Dermis microvascular lymphatic vessel endothelial cell (primary cell): ENCODE measurements around the gene SHC1. TPM values are rescaled to one million over a fixed set of nuclear protein-coding genes. Genes with fewer than 3 reads are reported as not detected.

Source experiments
- DNase-seq, 2 donors: peaks; one replicate each; pipeline versions ENCODE4 v3.0.0 to v3.0.0-alpha.2; 2010; ENCODE audit warnings: low read depth in 2 of 2
- total RNA-seq: library from RNA; depleted of rRNA; stranded (reverse); fragments of >200 nt; gene quantifications from 2 replicates; pipeline ENCODE4 v1.2.1, GENCODE V29; 2014

The SHC1 gene
- total RNA-seq, 1 donor from 2014 or later: 217 TPM

DNA sequence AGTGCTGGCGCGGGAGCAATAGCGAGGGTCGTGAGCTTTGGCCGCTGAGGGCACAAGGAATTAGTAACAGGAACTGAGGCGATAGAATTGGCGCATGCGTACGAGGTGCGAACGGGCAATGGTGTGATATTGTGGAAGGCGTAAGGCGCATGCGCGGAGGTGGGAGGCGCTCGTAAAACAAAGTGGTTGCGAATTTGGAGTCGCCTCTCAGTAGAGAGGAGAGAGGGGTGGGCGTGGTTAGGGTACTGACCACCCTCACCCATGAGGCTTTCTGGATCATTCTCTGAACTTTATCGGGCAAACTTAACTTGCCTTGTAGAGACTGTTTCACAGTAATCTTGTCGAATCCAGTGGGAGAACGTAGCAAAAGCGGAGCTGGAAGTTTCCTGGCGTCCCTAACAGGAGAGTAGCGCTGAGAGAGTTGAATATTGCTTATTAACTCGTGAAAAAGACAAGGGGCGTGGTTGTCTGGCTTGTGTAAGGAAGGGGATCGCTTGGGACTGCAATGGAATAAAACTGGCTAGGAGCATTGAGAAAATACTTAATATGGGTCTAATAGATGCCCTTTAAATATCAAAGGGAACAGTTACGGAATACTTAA is 4.4 kb upstream of the SHC1 start:
- peak; percentile 90 to 95 for DNase-seq

DNA sequence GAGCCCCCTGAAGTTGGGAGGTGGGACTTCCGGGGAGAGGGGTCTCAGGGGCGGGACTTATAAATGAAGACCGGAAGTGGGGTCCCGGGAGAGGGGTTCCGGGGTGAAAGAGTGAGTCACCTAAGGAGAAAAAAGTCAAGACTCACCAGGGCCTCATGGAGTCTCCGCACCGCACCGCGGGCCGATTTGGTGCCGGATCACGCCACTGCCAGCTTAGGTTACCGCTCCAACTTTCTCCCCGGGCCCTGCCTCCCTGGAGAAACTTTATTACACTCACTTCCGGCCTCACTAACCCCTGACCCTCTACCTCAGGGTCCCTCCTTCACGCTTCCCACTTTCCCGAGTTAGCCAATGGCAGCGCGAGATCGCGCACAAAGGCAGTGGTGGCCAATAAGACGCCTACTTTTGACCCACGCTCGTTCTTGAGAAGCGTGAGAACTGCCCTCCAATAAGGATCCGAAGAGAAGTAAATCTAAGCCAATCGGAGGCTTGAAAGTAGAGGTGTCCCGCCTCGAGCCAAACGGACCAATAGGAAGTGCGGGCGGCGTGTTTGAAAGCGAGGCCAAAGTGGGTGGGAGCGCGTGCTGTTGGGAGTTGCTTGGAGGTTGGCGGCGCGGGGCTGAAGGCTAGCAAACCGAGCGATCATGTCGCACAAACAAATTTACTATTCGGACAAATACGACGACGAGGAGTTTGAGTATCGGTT is 3.7 kb upstream of the SHC1 start, which contains the start of gene CKS1B:
TSS of gene CKS1B (plus strand) at position 580 of the 706 bp plus-strand sequence. CDS start at position 645, 65 bp downstream.
- DNase-seq: peak; percentile 100

DNA sequence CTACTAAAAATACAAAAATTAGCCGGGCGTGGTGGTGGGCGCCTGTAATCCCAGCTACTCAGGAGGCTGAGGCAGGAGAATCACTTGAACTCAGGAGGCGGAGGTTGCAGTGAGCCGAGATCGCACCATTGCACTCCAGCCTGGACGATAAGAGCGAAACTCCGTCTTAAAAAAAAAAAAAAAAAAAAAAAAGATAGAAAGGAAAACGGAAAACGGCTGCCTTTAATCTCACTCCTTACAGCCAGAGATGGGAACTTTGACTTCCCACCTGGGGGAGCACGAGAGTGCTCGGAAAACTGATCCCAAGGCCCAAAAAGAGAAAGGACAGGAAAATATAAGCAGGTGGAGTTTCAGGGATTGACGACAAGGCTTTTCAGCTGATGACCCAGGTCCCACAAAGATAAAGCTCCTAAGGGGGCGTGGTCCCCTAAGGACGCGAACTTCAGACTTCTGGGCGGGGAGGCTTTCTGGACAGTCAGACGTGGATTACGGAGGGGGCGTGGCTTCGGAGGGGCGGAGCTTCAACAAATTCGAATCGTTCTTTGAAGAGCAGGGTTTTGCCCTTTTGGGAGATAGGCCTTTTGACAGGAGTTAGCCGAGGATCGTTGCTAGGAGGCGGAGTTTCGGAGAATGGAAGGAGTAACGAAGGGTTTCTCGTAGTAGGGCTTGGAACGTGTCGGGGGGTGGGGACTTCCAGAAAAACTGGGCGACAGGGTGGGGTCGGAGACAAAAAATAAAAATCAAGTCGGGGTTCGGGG is 3.0 kb upstream of the SHC1 start:
- DNase-seq: peak; percentile 93 to 98

DNA sequence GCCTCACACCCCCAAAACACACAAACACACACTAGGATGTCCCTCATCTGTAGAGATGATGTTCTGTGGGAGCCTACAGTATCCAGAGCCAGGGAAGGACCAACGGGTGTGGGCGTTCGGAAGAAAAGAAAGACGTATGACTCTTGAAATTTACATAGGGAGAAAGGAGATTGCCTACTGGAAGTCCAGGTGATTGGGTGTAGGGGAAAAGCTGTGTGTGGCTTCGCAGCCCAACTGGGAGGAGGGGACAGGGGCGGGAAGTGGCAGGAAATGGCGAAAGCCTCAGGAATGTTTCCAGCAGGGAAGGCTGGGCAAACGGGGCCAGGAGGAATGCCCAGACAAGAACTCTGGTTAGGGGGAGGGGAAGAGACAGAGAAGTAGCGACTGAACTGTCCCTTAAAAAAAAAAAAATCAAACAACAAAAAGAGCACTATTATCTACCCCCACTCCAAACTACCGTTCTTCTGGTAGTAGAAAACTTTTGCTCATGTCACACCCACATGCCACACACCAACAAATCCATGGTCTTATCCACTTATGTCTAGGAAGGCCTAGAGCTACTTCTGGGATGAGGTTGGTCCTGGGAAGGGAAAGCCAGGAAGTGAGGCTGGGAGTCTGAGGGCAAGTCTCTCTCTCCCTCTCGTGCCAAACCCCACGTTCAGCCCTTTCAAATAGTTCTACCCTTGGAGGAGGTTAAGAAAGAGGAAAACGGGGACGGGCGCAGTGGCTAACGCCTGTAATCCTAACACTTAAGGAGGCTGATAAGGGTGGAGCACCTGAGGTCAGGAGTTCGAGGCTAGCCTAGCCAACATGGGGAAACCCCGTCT is 2.2 kb upstream of the SHC1 start:
- DNase-seq: peak in 1 of 2 donors; percentile 91

DNA sequence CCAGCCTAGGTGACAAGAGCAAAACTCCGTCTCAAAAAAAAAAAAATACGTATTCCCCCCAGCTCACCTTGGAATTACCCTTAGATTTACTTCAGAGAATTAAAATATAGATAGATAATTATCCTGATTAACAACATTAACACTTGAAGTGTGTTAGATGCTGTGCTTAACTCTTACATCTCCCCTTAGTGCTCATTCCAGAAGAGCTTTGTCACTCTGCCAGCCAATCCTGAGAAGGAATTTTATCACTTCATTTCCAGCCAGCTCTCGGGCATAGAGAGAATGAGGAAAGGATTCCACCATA is 1.6 kb upstream of the SHC1 start:
- no peak for DNase-seq

DNA sequence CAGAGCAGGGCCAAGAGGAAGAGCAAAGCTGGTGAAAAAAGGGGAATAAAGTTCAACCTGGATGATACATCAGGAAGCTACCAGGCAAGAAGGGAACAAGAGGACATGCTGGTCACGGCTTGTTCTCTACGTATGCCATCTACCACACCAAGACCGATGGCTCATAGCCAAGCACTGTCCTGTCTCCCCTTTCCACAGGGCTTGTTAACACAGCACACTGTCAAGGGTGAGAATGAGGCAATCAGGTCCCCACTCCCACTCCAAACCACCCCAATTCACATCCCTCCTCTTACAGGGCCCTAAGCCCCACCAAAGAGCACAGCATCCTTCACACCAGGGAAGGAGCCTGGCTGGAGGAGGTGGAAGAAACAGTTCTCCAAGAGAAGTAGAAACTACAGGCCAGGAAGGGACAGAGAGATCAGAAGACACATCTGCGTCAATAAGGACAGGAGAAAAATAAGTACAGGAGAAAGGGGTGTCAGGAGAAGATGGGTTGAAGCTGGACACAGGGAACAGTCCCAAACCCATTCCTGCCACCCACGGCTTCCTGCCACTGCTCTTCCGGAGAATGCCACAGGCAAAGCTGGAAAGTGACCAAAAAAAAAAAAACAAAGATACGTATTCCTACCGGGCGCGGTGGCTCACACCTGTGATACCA is 923 bp upstream of the SHC1 start:
- DNase-seq: no peak

DNA sequence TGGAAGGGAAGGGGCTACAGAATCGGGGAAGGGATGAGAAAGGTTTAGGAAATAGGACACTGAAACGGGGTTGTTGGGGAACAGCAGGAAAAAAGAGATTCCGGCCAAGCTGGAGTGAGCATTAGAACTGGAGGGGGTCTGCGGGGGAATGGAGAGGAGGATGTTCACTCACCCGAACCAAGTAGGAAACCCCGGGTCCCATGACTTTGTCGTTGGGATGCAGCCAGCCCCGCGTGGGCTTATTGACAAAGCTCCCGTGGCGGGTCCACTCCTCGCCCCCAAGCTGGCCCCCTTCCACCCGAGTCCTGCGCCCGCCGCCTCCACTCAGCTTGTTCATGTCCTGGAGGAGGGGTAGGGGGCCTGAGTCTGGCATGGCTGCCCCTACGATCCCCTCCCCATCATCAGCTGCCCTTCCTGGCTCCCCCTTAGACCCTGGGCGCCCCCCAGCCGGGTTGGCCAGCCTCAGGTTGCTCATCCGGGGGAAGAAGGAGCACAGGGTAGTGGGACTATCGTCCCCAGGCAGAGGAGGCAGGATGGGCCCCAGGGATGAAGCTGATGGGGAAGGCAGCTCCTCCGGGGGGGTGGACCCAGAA is 591 bp downstream of the SHC1 start:
- DNase-seq: peak in 1 of 2 donors; percentile 31

DNA sequence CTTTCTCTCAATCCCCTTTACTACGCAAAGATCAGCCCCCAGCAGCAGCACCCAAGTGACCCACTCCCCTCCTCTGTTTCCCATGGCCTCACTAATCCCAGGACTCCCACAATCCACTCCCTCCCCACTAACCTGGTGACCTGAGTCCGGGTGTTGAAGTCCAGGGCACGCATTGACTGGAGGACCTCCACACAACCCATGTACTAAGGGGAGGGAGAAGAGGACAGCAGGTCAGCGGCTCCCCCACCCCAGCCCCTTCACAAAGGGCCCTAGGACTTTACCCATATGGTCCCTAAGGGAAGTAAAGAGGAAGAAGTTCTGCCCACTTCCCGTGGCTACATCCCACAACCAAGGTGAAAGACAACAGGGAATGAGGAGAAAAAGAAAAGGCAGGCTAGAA is 1.3 kb downstream of the SHC1 start:
- DNase-seq: no peak

DNA sequence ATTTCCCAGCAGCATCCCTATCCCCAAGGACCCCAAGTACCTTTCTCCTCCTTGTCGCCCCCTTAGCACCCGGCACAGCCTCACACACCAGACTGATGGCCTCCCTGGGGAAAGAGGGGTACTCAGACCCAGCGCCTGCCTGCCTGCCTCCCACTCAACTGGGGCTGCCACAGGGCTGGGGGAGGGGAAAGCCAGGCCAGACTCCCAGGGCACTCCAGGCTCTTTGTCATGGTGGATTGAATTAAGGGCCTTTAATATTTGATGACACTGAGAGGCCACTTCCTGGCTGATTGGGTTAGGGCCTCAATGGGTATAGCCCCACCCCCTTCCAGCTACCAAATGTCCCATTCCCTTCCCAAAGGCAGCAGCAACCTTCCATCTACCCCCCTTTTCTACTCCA is 1.8 kb downstream of the SHC1 start:
- no peak for DNase-seq

DNA sequence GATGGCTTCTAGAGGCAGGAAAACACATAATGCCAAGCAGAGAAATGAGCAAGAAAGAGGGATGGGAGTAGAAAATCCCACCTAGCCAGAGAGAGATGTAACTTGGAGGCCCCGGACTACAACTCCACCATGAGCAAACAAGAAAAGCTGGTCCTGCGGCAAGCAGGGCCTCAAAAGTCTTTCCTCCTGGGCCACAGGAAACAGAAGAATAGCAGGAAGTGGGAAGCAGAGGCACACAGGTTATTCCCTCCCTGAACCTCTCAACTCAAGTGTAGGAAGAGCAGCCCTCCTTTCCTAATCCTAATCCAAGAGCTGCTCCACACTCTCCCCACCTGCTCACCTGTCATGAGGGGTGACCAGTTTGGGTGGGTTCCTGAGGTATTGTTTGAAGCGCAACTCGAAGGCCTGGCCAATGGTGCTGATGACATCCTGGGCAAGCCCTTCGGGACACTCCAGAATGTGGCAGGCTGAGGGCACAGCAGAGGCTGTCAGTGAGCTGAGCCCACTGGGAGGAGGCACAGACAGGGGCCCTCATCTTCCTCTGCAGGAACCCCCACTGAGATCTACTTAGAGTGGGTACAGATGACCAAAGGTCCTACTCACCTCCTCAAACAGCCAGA is 3.1 kb downstream of the SHC1 start:
- DNase-seq: peak in 1 of 2 donors; percentile 38

DNA sequence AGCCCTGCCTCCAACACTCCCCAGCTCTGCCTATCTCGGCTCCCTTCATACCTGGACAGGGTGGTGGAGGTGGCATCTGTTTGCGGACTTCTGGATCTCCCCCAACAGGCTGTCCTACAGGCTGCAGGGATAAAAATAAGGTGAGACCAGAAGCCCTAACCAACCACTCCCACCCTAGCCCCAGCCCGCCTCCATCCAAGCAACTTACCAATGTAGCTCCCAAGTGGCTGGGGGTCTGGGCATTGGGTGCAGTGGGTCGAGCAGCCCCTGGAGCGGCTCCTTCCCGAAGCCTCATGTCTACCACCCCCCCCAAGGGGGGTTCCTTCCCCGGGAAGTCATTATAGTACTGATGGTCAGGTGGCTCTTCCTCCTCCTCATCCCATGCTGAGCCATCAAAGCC is 4.4 kb downstream of the SHC1 start:
- no peak for DNase-seq

DNA sequence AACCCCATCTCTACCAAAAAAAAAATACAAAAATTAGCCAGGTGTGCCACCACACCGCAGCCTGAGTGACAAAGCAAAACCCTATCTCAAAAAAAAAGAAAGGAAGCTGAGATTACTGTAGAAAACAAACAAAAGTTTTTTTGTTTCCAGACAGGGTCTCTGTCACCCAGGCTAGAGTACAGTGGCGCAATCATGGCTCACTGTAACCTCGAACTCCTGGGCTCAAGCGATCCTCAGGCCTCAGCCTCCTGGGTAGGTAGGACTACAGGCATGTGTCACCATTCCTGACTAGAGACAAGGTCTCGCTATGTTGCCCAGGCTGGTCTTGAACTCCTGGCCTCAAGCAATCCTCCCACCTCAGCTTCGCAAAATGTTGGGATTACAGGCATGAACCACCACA is 6.2 kb downstream of the SHC1 start:
- DNase-seq: no peak

DNA sequence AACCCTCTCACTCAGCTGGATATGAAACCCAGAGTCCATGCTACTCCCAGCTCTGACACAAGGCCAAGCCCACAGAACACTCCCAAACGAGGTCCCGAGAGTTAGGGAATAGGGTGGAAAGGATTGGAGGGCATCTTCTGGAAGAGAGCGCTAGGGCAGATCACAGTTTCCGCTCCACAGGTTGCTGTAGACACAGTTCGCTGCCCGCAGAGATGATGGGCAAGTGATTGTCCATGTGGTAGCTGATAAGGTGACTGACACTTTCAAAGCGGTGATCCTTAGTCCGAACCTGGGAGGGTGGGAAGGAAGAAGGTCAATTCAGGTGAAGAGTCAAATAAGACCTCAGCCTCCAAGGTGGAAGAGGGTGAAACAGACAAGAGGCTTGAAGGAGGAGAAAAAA is 6.9 kb downstream of the SHC1 start:
- no peak for DNase-seq

DNA sequence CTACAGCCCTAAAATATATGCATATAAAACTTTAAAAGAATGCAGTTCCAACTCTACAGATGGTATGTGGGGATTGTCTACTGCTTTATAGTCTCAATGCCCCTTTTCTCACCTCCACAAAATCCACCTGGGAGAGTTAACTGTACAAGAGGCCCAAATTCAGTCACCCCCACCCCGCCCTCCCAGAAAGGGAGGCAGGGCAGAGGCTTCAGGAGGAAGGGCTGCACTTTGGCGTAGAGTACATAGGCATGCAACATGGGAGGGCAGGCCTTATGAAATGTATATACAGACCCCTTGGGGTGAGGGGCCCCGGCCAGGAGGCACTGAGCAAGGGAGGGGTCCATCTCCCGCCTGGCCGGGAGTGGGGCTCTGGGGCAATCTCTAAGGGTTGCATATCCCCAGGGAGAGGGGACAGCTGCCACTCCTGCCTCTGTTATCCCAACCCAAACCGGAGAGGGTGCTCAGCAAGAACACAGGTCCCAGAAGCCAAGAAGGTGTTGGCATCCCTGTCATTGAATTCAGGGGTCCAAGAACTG is 7.7 kb downstream of the SHC1 start:
- DNase-seq: no peak

DNA sequence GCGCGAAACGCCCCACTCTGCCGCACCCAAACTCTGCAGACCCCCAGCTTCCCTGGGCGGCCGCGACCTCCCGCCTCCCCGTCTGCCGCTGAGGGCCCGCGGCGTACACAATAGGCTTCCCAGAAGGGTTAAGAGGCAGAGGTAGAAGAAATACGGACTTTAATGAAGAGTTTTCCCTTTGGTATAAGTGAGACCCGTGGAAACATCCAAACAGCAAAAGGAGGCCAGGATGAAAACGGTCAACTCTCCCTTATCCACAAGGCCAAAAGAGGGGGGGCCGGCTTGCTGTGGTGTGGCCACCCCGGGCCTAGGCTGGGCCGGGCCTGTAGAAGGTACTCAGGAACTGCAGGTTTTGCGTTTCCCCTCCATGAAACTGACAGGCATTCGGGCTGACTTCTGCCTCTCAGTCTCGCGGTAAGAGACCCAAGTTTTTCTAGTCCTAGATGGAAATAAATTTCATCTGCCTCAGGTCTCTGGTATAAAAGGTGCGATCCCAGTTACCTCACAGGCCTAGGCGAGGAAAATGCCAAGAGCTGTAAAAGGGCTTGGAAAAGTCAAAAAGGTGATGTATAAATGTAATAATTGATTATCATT is 8.3 kb downstream of the SHC1 start:
- DNase-seq: no peak

DNA sequence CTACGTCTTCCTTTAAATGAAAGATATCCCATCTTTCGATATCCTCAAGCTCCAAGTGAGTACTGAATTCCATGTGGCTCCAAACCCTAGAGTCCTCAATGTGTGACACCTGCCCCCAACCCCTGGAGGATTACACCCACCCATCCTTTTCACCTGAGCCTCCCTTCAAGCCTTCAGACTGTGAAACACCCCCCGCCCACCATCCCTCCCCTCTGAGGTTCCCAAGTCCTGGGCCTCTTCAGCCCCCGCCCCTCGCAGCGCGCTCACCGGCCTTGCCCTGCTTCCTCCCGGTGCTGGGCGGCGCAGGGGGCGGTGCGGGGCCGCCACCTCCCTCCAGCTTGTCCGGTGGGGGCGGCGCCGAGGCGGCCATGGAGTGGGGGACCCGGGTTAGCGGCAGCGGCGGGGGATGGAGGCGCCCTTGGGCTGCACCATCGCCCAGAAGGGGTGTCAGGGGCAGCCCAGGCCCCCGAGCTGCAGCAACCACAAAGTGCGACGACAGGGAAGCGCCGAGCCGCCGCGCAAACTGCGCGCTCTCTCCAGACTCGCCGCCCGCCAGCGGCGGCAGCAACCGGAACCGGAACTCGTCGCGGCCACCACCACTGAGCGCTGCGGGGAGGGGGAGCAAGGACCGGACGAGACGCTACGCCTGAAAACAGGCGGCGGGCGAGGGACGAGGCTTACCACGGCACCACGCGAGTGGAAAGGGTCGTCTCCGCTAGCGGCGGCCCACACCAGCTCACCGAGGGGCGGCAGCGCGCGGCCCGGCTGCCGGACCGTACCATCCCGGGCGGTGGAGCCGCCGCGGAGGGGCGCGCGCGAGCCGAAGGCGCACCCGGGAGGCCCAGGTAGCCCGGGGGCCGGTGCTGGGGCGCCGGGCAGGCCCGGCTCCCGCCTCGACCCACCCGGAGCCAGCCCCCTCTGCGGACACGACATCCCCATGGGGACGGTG is 9.1 kb downstream of the SHC1 start, which contains the start of gene PYGO2:
TSS of gene PYGO2 (minus strand) at position 576 of the 949 bp plus-strand sequence. CDS start at position 370, 206 bp downstream.
- DNase-seq: peak; percentile 52 to 82

DNA sequence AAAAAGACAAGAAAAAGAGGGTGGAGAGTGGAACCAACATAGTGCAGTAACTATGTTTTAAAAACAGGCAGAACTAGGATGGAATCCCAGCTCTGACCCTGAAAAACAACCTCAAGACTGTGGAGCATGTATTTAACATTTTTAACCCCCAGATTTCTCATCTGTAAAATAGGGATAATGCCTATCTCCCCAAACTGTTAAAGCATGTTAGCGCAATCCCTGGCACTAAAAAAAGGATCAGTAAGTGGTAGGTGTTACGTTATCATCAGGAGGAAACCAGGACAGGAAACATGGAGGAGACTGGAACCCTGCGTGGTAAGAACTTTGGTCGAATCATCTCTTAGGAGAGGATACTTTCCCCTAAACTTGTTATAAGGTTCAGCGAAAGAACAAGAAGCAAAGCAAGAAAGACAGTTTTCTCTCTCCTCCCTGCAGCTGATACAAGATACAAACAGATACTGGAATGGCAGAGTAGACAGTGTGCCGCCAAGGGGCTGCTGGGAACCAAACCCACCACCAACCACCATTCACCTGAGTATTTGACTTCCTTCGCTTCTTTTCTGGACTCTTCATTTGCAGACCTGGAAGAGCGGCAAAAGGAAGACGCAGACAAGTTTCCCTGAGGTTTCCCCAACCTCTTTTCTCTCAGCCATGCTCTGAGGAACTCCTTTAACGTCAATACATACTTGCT is 10.0 kb downstream of the SHC1 start:
- DNase-seq: no peak

DNA sequence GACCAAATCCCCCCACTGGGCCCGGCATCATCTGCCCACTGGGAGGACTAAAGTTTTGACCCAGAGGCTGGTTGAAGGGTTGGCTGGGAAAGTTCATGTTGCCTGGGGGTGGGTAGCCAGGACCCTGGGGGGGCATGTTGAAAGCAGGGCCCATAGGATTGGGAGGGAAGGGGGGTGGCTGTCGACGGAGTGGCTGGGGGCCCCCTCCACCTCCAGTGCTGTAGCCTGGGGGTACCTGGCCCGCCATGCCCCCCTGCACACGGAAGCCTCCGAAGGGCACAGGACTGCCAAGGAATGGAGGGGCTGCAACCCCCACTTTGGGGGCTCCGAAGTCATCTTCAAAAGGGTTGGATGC is 11.1 kb downstream of the SHC1 start:
- DNase-seq: no peak
